CD4-positive, alpha-beta T cell treated with Interleukin-6 for 4 hours (primary cell): ENCODE results near the gene PLEKHF1.
A peak's percentile ranks its signal among the peaks of the same experiment; 100 is the strongest.
"Not testable (repeated sequence)": the region's sequence is repeated elsewhere in the genome, so short reads cannot be mapped to it uniquely, and the experiment has no call there.

Experiments used
- DNase-seq: peaks from one replicate; pipeline ENCODE4 v3.0.0-alpha.2; 2020; ENCODE audit warnings: mixed read lengths

The PLEKHF1 gene

DNA sequence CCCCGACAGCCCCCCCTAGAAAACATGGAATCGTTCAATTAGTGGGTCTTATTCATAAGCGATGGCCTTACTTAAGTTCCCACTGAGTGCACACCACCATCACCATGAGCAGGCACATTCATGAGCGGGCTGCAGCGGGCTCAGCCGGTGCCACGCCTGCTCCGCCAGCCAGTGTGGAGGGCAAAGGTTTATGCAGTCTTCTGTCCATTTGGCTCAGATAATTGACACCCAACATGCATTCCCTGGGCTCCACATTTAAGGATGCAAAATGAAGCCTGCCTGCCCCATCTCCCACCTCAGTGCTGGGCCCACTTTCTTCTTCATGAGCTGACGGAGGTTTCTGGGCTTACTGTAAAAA lies 37.7 kb downstream of the PLEKHF1 start:
- DNase-seq = no peak

GRCh38 chr19:29704562-29705558 lies 39.6 kb downstream of the PLEKHF1 start:
- no peak for DNase-seq

DNA sequence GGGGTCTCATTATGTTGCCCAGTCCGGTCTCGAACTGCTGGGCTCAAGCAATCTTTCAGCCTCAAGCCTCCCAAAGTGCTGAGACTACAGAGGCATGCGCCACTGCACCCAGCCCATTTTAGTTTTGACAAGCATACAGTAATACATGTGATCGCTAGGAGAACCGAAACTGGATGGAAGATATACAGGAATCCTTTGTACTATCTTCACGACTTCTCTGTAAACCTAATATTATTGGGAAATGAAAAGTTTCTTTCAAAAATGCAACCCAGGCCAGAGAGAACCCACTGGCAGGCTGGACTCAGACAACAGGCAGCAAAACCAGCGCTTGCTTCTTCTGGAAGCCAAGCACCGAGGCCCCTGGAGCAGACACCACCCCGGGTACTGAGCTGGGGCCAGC lies 40.4 kb downstream of the PLEKHF1 start:
- no peak for DNase-seq

- DNase-seq = no peak
Observed at GRCh38 chr19:29706635-29707034, 41.4 kb downstream of the PLEKHF1 start.

GRCh38 chr19:29708554-29709439 lies 43.5 kb downstream of the PLEKHF1 start:
- DNase-seq = no peak

DNA sequence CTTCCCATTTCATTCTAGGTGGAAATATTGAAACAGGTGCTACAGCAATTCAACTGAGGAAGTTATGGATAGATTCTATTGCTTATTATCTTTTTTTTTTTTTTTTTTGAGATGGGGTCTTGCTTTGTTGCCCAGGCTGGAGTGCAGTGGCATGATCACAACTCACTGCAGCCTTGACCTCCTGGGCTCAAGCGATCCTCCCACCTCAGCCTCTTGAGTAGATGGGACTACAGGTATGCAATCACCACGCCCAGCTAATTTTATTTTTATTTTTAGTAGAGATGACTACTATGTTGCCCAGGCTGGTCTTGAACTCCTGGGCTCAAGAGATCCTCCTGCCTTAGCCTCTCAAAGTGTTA lies 44.2 kb downstream of the PLEKHF1 start:
- DNase-seq = not testable (repeated sequence)

DNA sequence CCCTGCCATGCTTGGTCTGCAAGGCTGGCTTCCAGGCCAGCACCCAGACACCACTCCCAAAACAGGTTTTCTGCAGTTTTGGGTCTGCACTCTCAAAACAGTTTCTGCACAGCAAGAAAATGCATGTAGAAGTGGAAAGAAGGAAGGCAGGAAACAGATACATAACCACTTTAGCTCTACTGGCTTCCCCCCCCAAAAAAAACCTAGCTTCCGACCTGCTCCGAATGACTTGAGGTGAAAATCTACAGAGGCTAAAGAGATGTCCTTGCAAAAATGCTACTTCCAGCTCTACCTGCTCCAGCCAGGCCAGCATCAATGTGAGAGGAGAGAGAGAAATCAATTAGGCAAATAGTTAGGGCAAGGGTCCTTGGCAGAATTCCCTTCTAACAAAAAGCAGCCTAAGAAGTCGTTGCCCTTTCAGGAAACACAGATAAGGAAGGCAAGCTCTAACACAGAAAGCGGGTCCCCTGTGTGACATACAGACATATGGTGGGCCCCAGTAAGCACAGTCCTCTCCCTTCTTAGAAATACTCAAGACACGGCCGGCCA lies 46.4 kb downstream of the PLEKHF1 start:
- peak; percentile 38 for DNase-seq

- DNase-seq = peak; percentile 27
Observed at GRCh38 chr19:29712744-29713516, 47.7 kb downstream of the PLEKHF1 start.

DNA sequence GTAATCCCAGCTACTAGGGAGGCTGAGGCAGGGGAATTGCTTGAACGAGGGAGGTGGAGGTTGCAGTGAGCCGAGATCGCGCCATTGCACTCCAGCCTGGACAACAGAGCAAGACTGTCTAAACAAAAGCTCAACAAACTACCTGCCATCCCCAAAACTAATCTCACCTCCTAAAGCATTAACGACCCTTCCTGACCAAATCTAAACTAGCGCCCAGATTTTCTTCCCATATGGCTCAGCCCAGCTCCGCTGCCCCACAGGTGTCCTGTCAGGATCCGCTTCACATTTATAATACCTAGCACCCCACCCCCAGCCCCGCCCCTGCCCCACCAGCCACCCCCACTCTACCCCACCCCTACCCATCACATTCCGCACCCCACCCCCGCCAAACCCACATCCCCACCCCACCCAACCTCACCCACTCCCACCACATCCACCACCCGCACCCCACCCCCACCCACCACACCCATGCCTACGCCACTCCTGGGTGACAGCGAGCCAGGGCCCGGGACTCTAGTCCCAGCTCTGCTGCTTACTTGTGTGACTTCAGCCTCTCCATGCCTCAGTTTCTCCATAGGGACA lies 49.2 kb downstream of the PLEKHF1 start:
- peak; percentile 81 for DNase-seq

DNA sequence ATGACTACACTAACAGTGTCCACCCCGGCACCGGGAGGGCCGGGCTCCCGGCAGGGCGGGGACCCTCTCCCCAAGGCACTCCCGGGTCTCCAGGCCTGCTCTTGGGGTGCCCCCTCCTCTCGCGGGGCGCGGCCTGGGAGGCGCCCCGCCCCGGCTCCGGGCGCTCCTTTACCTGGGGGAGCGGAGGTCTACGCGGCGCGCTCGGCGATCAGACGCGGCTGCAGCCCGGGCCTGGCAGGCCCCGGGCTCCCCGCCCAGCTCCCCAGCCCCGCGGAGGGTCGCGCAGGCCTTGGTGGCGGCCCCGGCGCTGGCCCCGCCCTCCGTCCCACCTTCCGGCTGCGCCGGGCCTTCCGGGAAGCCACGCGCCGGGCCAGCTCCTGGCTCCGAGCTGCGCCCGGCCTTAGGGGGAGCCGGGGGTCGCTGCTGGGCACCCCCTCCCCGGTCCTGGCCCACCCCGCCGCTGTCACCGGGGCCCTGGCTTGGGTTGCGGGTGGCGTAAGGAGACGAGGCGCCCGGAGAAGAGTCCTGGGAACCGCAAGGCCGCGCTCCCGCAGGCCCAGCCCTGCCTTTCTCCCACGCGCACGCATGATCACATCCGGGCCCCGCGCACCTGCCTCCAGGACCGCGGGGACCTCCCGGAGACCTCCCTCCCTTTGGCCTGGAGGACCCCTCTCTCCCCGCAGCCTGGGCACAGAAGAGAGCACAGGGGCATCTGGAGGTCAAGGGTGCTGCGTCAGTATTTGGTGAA lies 49.9 kb downstream of the PLEKHF1 start, which contains the start of gene C19orf12:
Gene C19orf12 (minus strand): TSS at position 309 of the 748 bp plus-strand sequence. CDS start 6,848 bp downstream, outside the sequence.
- DNase-seq = peak; percentile 67

- no peak for DNase-seq
Observed at GRCh38 chr19:29715701-29716581, 50.7 kb downstream of the PLEKHF1 start.

DNA sequence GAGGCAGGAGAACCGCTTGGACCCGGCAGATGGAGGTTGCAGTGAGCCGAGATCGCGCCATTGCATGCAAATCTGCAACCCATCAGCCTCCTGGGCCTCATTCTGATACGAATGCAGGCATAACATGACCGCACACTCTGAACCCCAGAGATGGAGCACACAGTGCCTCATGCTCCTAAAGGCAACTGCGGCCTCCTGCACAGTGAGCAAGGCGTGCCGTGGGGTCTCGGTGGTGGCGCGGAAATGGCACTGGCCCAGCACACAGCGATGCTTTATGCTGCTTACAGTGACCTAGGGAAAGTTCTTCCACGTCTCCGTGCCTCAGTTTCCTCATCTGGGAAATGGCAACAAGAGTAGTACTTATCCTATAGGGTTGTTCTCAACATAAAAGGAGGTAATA lies 51.8 kb downstream of the PLEKHF1 start:
- DNase-seq = no peak

DNA sequence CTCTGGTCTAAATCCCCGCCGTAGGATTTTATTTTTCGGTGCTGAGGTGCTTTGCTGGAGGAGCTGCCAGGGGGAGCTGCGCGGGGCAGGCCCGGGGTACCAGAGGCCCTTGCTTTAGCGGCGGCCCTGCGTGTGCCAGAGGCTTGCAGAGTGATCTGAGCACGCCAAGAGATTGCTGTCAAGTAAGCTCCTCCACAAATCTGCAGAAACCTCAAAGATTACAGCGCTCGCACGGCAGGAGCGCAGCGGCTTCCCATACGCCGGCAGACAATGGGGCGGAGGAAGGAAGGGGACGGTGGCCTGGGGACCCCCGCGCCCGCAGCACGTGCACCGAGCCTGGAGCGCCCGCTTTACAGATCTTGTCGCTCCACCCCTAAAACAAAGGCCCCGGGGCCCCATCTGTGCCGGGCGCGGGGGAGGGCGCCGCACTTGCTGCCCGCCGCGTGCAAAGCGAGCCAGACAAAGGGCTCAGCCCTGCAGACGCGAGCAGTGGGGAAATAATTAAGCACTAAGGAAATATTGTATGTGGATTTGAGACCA lies 58.9 kb downstream of the PLEKHF1 start:
- DNase-seq = peak; percentile 48

GRCh38 chr19:29724746-29725145 lies 59.5 kb downstream of the PLEKHF1 start:
- DNase-seq = no peak
